ENCODE data around the gene ZNF451.

Gene ZNF451

GRCh38 chr6:57215260-57215659, 125.3 kb downstream of the ZNF451 start:
- no peak for DNase-seq

- DNase-seq = no peak
Measured at GRCh38 chr6:57216235-57217101, 126.5 kb downstream of the ZNF451 start.

GRCh38 chr6:57217270-57217669, 127.3 kb downstream of the ZNF451 start:
- DNase-seq = no peak
